ENCODE data around the gene FDX2.
A peak's percentile ranks its signal among the peaks of the same experiment; 100 is the strongest.
"Not testable (repeated sequence)": the region's sequence is repeated elsewhere in the genome, so short reads cannot be mapped to it uniquely, and the experiment has no call there.

Gene FDX2

GRCh38 chr19:10315335-10316214 is at the start of gene FDX2:
FDX2 (minus strand) TSS chr19:10316015; CDS start chr19:10315996, 19 bp downstream.
- DNase-seq = peak; percentile 65 to 98 (median 92)

- no peak for DNase-seq
Measured at GRCh38 chr19:10365518-10365917, 49.7 kb upstream of the FDX2 start.

- DNase-seq = no peak
Measured at GRCh38 chr19:10364644-10365043, 48.8 kb upstream of the FDX2 start.

- no peak for DNase-seq
Measured at GRCh38 chr19:10363789-10364281, 48.0 kb upstream of the FDX2 start.

- no peak for DNase-seq
Measured at GRCh38 chr19:10362259-10362658, 46.4 kb upstream of the FDX2 start.

GRCh38 chr19:10361569-10362011 is 45.8 kb upstream of the FDX2 start:
- DNase-seq = no peak

GRCh38 chr19:10356431-10356830 is 40.6 kb upstream of the FDX2 start:
- DNase-seq = no peak

GRCh38 chr19:10353793-10354391 is 38.1 kb upstream of the FDX2 start:
- peak in 2 of 3 experiments; percentile 2 to 5 for DNase-seq

- peak in 1 of 3 experiments; percentile 18 for DNase-seq
Measured at GRCh38 chr19:10352764-10353671, 37.2 kb upstream of the FDX2 start.

GRCh38 chr19:10346509-10346908 is 30.7 kb upstream of the FDX2 start:
- DNase-seq = no peak

GRCh38 chr19:10344780-10345179 is 29.0 kb upstream of the FDX2 start:
- DNase-seq = no peak

GRCh38 chr19:10343495-10343894 is 27.7 kb upstream of the FDX2 start:
- no peak for DNase-seq

GRCh38 chr19:10339977-10340376 is 24.2 kb upstream of the FDX2 start:
- no peak for DNase-seq

- DNase-seq = no peak
Measured at GRCh38 chr19:10339380-10339960, 23.7 kb upstream of the FDX2 start, which contains the start of gene ICAM3. ICAM3 (minus strand) TSS chr19:10339624; CDS start chr19:10339614, 10 bp downstream.

GRCh38 chr19:10338940-10339339 is 23.1 kb upstream of the FDX2 start:
- DNase-seq = no peak

GRCh38 chr19:10336725-10337124 is 20.9 kb upstream of the FDX2 start:
- not testable (repeated sequence) for DNase-seq

GRCh38 chr19:10335352-10335985 is 19.7 kb upstream of the FDX2 start:
- no peak for DNase-seq

GRCh38 chr19:10334588-10335351 is 19.0 kb upstream of the FDX2 start:
- peak; percentile 9 to 59 (median 17) for DNase-seq

- no peak for DNase-seq
Measured at GRCh38 chr19:10333758-10334587, 18.2 kb upstream of the FDX2 start.

All from NCI-H1417 (cell line).